GM19193 (cell line): Measurements from ENCODE around the gene SBF2.

Experiments
- POLR2A ChIP-seq: IDR thresholded peaks from 4 replicates; pipeline ENCODE4 v1.6.1; 2011; ENCODE audit not compliant: insufficient read depth, insufficient read length; ENCODE audit errors: extremely low read depth

SBF2 gene

GRCh38 chr11:10041332-10041731 lies 252.7 kb downstream of the SBF2 start:
- no peak for TF ChIP-seq POLR2A

GRCh38 chr11:10038521-10039302 lies 255.3 kb downstream of the SBF2 start:
- TF ChIP-seq POLR2A, result no peak

- TF ChIP-seq POLR2A, result no peak
Measured at GRCh38 chr11:10032935-10033334, 261.1 kb downstream of the SBF2 start.

- TF ChIP-seq POLR2A, result no peak
Measured at GRCh38 chr11:10030122-10030490, 263.9 kb downstream of the SBF2 start.

GRCh38 chr11:10029386-10030121 lies 264.5 kb downstream of the SBF2 start:
- no peak for TF ChIP-seq POLR2A

- TF ChIP-seq POLR2A, result no peak
Measured at GRCh38 chr11:10026514-10026913, 267.5 kb downstream of the SBF2 start.

- TF ChIP-seq POLR2A, result no peak
Measured at GRCh38 chr11:10023212-10023611, 270.8 kb downstream of the SBF2 start.

GRCh38 chr11:10022764-10023163 lies 271.3 kb downstream of the SBF2 start:
- no peak for TF ChIP-seq POLR2A

GRCh38 chr11:10021563-10021962 lies 272.5 kb downstream of the SBF2 start:
- no peak for TF ChIP-seq POLR2A

GRCh38 chr11:10019906-10020682 lies 273.9 kb downstream of the SBF2 start:
- TF ChIP-seq POLR2A, result no peak

GRCh38 chr11:10017911-10018310 lies 276.1 kb downstream of the SBF2 start:
- TF ChIP-seq POLR2A, result no peak

GRCh38 chr11:10017050-10017449 lies 277.0 kb downstream of the SBF2 start:
- no peak for TF ChIP-seq POLR2A

GRCh38 chr11:10012068-10012467 lies 282.0 kb downstream of the SBF2 start:
- TF ChIP-seq POLR2A, result no peak

- no peak for TF ChIP-seq POLR2A
Measured at GRCh38 chr11:10005955-10006525, 288.0 kb downstream of the SBF2 start.

GRCh38 chr11:10004526-10005113 lies 289.4 kb downstream of the SBF2 start:
- no peak for TF ChIP-seq POLR2A
